Stomach (tissue), 4 donors: ENCODE measurements around the gene CHMP3.

Experiments
- EP300 ChIP-seq: sonication (generic); formaldehyde crosslinking; IDR thresholded peaks from one replicate; pipeline ENCODE4 v1.6.1; 2017; ENCODE audit warnings: antibody characterized with exemption
- POLR2A ChIP-seq, 4 donors: fragments of 450-650 bp; IDR thresholded peaks; one replicate each; pipeline ENCODE4 v1.6.1; 2016; ENCODE audit warnings: antibody characterized with exemption in 4 of 4, control low read depth in 2 of 4, mild to moderate bottlenecking in 1 of 4, moderate library complexity in 1 of 4
- TF ChIP-seq, protein P1 (sequence below), 7 experiments: fragments of 450-650 bp in 4 of 7; fragments of 200-600 bp in 3 of 7; sonication (generic) in 3 of 7; IDR thresholded peaks; one replicate each; pipeline ENCODE4 v1.5.1; 2016 to 2019; ENCODE audit warnings: antibody characterized with exemption in 7 of 7, control low read depth in 2 of 7, mild to moderate bottlenecking in 1 of 7

DNA sequence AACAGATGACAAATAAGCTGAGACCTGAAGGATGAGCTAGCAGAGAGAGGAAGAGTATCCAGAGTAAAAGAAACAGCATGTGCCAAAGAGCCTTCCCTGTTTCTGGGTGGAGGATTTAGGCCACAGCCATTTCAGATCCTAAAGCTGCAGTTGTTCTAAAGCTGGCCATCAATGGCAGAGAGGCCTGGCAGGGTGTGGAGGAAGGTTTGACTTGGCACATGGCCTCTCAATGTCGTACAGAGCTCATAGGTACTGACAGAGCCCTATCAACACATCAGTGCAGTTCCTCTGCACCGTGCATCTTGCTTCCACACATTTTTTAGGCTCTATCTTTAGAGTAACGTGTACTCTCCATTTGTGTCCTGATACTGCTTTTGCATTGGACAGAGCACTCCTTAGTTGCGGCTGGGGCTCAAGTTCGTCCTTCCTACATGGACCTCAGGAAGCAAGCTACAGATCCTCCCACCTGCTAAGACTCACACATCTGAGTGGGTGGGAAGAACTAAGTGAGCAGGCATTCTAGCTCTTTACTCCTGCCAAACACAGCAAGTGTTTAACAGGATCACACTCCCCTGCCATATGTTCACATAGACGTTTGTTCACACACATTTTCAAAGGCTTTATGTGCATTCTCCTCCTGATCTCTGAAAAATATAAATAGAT lies 3.0 kb upstream of the CHMP3 start:
- TF ChIP-seq, protein P1, sequence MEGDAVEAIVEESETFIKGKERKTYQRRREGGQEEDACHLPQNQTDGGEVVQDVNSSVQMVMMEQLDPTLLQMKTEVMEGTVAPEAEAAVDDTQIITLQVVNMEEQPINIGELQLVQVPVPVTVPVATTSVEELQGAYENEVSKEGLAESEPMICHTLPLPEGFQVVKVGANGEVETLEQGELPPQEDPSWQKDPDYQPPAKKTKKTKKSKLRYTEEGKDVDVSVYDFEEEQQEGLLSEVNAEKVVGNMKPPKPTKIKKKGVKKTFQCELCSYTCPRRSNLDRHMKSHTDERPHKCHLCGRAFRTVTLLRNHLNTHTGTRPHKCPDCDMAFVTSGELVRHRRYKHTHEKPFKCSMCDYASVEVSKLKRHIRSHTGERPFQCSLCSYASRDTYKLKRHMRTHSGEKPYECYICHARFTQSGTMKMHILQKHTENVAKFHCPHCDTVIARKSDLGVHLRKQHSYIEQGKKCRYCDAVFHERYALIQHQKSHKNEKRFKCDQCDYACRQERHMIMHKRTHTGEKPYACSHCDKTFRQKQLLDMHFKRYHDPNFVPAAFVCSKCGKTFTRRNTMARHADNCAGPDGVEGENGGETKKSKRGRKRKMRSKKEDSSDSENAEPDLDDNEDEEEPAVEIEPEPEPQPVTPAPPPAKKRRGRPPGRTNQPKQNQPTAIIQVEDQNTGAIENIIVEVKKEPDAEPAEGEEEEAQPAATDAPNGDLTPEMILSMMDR (IDR thresholded peaks at IDR 0.05): no peak
- TF ChIP-seq POLR2A (IDR thresholded peaks at IDR 0.05) (no peak), EP300 (no peak)
